Activated naive CD4-positive, alpha-beta T cell treated with anti-CD3 and anti-CD28 coated beads, Interleukin-2, amount 50 U/mL, for 24 hours (primary cell): Measurements from ENCODE around the gene RPL13A.

Experiments
- H3K27ac Mint-ChIP-seq: one replicate; pipeline ENCODE4 v1.8.0; 2021; ENCODE audit warnings: mild to moderate bottlenecking, mixed read lengths
- H3K27me3 Mint-ChIP-seq: one replicate; pipeline ENCODE4 v1.8.0; 2021; ENCODE audit warnings: mixed read lengths
- H3K36me3 Mint-ChIP-seq: one replicate; pipeline ENCODE4 v1.8.0; 2021; ENCODE audit warnings: mixed read lengths
- H3K4me1 Mint-ChIP-seq: one replicate; pipeline ENCODE4 v1.8.0; 2021; ENCODE audit warnings: mixed read lengths
- H3K4me3 Mint-ChIP-seq: one replicate; pipeline ENCODE4 v1.8.0; 2021; ENCODE audit warnings: mild to moderate bottlenecking, mixed read lengths
- H3K9me3 Mint-ChIP-seq: one replicate; pipeline ENCODE4 v1.8.0; 2021; ENCODE audit warnings: mixed read lengths

RPL13A gene

DNA sequence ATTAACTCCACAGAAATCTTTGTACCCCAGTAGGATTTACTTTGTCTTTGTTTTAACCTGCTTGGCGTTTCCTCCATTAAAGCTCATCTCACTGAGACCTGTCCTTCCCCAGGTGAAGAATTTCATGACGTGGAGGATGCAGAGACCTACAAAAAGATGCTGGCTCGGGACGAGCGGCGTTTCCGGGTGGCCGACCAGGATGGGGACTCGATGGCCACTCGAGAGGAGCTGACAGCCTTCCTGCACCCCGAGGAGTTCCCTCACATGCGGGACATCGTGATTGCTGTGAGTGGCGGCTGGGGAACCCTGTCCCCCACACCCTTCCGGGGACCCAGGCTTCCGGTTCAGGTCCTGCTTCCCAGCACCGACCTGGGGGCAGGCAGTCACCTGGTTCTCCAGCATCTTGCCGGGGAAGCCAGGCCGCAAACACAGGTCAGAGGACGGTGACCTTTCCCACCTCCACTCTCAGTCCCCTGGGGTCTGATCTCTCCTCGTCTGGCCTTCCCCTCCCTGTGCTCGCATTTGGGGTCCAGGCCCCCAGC, 49.6 kb downstream of the RPL13A start:
- no peaks in the 10 kb centered on the region for H3K27me3 Mint-ChIP-seq
- H3K36me3 Mint-ChIP-seq: no peaks in the 10 kb centered on the region
- H3K27ac Mint-ChIP-seq: no peak overlapping the region
- peaks cover 21% of the 10 kb centered on the region for H3K4me1 Mint-ChIP-seq
- H3K4me3 Mint-ChIP-seq: no peak overlapping the region
- no peaks in the 10 kb centered on the region for H3K9me3 Mint-ChIP-seq

- Mint-ChIP-seq H3K9me3 (no peaks in the 10 kb centered on the region), H3K27ac (no peak overlapping the region), H3K4me1 (peaks cover 14% of the 10 kb centered on the region), H3K4me3 (no peak overlapping the region), H3K27me3 (no peaks in the 10 kb centered on the region), H3K36me3 (no peaks in the 10 kb centered on the region)
Observed at GRCh38 chr19:49538643-49539042, 51.2 kb downstream of the RPL13A start.

DNA sequence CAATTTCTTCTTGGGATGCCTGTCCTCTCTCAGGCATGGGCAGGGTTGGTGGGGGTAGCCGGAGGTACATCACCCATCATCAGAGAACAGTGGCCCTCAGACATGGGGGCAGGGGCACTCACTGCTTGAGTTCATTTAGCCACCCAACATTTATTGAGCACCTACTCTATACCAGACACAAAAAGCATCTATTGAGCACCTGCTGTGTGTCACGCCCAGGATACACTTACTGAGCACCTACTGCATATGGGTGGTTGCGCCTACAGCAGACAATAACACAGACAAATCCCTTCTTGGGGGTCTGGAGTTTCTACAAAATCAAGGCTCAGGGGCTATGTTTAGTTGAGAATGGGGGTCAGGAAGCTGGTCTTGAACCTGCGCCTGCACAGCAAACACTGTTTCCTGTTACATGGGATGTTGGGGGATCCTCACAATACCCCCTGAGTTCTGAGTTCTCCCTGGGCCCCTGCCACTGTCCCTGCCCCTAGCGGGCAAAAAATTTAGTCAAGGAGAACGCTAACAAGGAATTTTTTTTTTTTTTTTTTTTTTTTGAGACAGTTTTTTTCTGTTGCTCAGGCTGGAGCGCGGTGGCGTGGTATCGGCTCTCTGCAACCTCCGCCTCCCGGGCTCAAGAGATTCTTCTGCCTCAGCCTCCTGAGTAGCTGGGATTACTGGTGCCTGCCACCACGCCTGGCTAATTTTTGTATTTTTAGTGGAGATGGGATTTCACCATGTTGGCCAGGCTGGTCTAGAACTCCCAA, 52.0 kb downstream of the RPL13A start:
- Mint-ChIP-seq H3K36me3 (no peaks in the 10 kb centered on the region), H3K4me3 (no peak overlapping the region), H3K27ac (no peak overlapping the region), H3K27me3 (no peaks in the 10 kb centered on the region), H3K4me1 (peaks cover 18% of the 10 kb centered on the region), H3K9me3 (no peaks in the 10 kb centered on the region)
